DOHH2 (cell line): ENCODE results near the gene ZBTB16.
"Not testable (repeated sequence)": the region's sequence is repeated elsewhere in the genome, so short reads cannot be mapped to it uniquely, and the experiment has no call there.

ENCODE experiments used
- H3F3A ChIP-seq: fragments of 200-600 bp; sonication (generic), shearing (Covaris generic); 2 replicates; pipeline ENCODE4 v1.6.0; 2016; ENCODE audit warnings: antibody characterized with exemption, mild to moderate bottlenecking; ENCODE audit not compliant: control insufficient read depth, insufficient read depth
- H3K27ac ChIP-seq: fragments of 200-600 bp; sonication (generic); 2 replicates; pipeline ENCODE4 v1.5.1; 2014; ENCODE audit warnings: low read depth, mild to moderate bottlenecking, low read length, moderate library complexity
- H3K27me3 ChIP-seq: fragments of 200-600 bp; sonication (generic); 2 replicates; pipeline ENCODE4 v1.6.1; 2014; ENCODE audit warnings: mild to moderate bottlenecking, low read length, mixed read lengths; ENCODE audit not compliant: control insufficient read depth
- H3K36me3 ChIP-seq: fragments of 200-600 bp; sonication (generic); 2 replicates; pipeline ENCODE4 v1.6.1; 2014; ENCODE audit warnings: mild to moderate bottlenecking, low read length, moderate library complexity, mixed read lengths; ENCODE audit not compliant: control insufficient read depth
- H3K4me1 ChIP-seq: fragments of 200-600 bp; sonication (generic); 2 replicates; pipeline ENCODE4 v1.6.1; 2014; ENCODE audit warnings: mild to moderate bottlenecking, low read length, mixed read lengths; ENCODE audit not compliant: control insufficient read depth
- H3K4me2 ChIP-seq: fragments of 200-600 bp; sonication (generic); 2 replicates; pipeline ENCODE4 v1.6.0; 2014; ENCODE audit warnings: mild to moderate bottlenecking, low read length, moderate library complexity
- H3K4me3 ChIP-seq: fragments of 200-600 bp; sonication (generic); 2 replicates; pipeline ENCODE4 v1.5.1; 2014; ENCODE audit warnings: mild to moderate bottlenecking, low read length, mixed read lengths
- H3K79me2 ChIP-seq: fragments of 200-600 bp; sonication (generic); 2 replicates; pipeline ENCODE4 v1.6.1; 2014; ENCODE audit warnings: mild to moderate bottlenecking, low read length, mixed read lengths; ENCODE audit not compliant: control insufficient read depth
- H3K9me2 ChIP-seq: fragments of 200-600 bp; sonication (generic); replicated peaks from 2 replicates; pipeline ENCODE4 v1.6.1; 2014; ENCODE audit warnings: mild to moderate bottlenecking, low read length, mixed read lengths; ENCODE audit not compliant: control insufficient read depth
- H3K9me3 ChIP-seq: fragments of 200-600 bp; sonication (generic); 2 replicates; pipeline ENCODE4 v1.6.1; 2014; ENCODE audit warnings: antibody characterized with exemption, low read length, mixed read lengths; ENCODE audit not compliant: control insufficient read depth, insufficient read depth
- H4K20me1 ChIP-seq: fragments of 200-600 bp; sonication (generic); 2 replicates; pipeline ENCODE4 v1.6.0; 2014; ENCODE audit warnings: low read depth, mild to moderate bottlenecking, antibody characterized with exemption, low read length, moderate library complexity; ENCODE audit not compliant: control insufficient read depth, insufficient read depth
- CTCF ChIP-seq: fragments of 200-600 bp; sonication (generic); IDR thresholded peaks from one replicate; pipeline ENCODE4 v1.5.1; 2014; ENCODE audit warnings: antibody characterized with exemption, mild to moderate bottlenecking, low read depth, low read length; ENCODE audit not compliant: poor library complexity, severe bottlenecking
- EZH2phosphoT487 ChIP-seq: fragments of 200-600 bp; sonication (generic); IDR thresholded peaks from 2 replicates; pipeline ENCODE4 v1.6.1; 2017; ENCODE audit warnings: borderline replicate concordance, mild to moderate bottlenecking, antibody characterized with exemption, low read length, moderate library complexity, mixed read lengths

The ZBTB16 gene

GRCh38 chr11:114044042-114044871 is 15.3 kb upstream of the ZBTB16 start:
- no peak overlapping the region for H3K27ac ChIP-seq
- no peaks in the 10 kb centered on the region for H3K36me3 ChIP-seq
- no peak overlapping the region for H3K4me2 ChIP-seq
- no peaks in the 10 kb centered on the region for H4K20me1 ChIP-seq
- no peak overlapping the region for H3K4me3 ChIP-seq
- peaks cover 4% of the 10 kb centered on the region; the same call in 1 of the 2 replicates for H3K4me1 ChIP-seq
- no peaks in the 10 kb centered on the region for H3F3A ChIP-seq
- no peak for TF ChIP-seq CTCF
- TF ChIP-seq EZH2phosphoT487 = no peak
- no peaks in the 10 kb centered on the region for H3K9me2 ChIP-seq
- H3K27me3 ChIP-seq = peaks cover 9% of the 10 kb centered on the region; the same call in 1 of the 2 replicates
- H3K79me2 ChIP-seq = no peaks in the 10 kb centered on the region
- H3K9me3 ChIP-seq = no peaks in the 10 kb centered on the region

- H3K9me2 ChIP-seq = no peaks in the 10 kb centered on the region
- TF ChIP-seq EZH2phosphoT487 (no peak), CTCF (no peak)
- H3K4me1 ChIP-seq = peaks cover 4% of the 10 kb centered on the region; the same call in 1 of the 2 replicates
- H3K27ac ChIP-seq = no peak overlapping the region
- H3F3A ChIP-seq = no peaks in the 10 kb centered on the region
- H4K20me1 ChIP-seq = no peaks in the 10 kb centered on the region
- H3K36me3 ChIP-seq = no peaks in the 10 kb centered on the region
- H3K27me3 ChIP-seq = peaks cover 11% of the 10 kb centered on the region; the same call in 1 of the 2 replicates
- no peak overlapping the region for H3K4me2 ChIP-seq
- H3K9me3 ChIP-seq = no peaks in the 10 kb centered on the region
- no peaks in the 10 kb centered on the region for H3K79me2 ChIP-seq
- H3K4me3 ChIP-seq = no peak overlapping the region
Measured at GRCh38 chr11:114047327-114047726, 12.2 kb upstream of the ZBTB16 start.

- TF ChIP-seq CTCF (no peak), EZH2phosphoT487 (no peak)
- no peak overlapping the region for H3K4me3 ChIP-seq
- H3K4me1 ChIP-seq = peaks cover 3% of the 10 kb centered on the region; the same call in 1 of the 2 replicates
- H3K27me3 ChIP-seq = peaks cover 11% of the 10 kb centered on the region; the same call in 1 of the 2 replicates
- no peaks in the 10 kb centered on the region for H3F3A ChIP-seq
- no peaks in the 10 kb centered on the region for H3K9me2 ChIP-seq
- H3K27ac ChIP-seq = no peak overlapping the region
- H3K4me2 ChIP-seq = no peak overlapping the region
- no peaks in the 10 kb centered on the region for H3K36me3 ChIP-seq
- H3K79me2 ChIP-seq = no peaks in the 10 kb centered on the region
- H4K20me1 ChIP-seq = no peaks in the 10 kb centered on the region
- no peaks in the 10 kb centered on the region for H3K9me3 ChIP-seq
Measured at GRCh38 chr11:114049050-114049449, 10.5 kb upstream of the ZBTB16 start.

- not testable (repeated sequence) for H3K4me1 ChIP-seq, H3K4me2 ChIP-seq
Measured at GRCh38 chr11:114049766-114050165, 9.7 kb upstream of the ZBTB16 start.

More at GRCh38 chr11:114049766-114050165, 9.7 kb upstream of the ZBTB16 start:
- not testable (repeated sequence) for H3K79me2 ChIP-seq, H3F3A ChIP-seq, H3K9me2 ChIP-seq, H3K9me3 ChIP-seq, H3K27ac ChIP-seq, H3K4me3 ChIP-seq, H4K20me1 ChIP-seq, H3K36me3 ChIP-seq
- peaks cover 11% of the 10 kb centered on the region; the same call in 1 of the 2 replicates for H3K27me3 ChIP-seq
